Lower lobe of right lung (tissue), 2 donors: Measurements from ENCODE around the gene ENPP3. TPM values are rescaled to one million over a fixed set of nuclear protein-coding genes. Genes with fewer than 3 reads are reported as not detected.

Experiments used
- ATAC-seq, 2 donors: fragments of 200-7000 bp; cut with Tn5 transposase; one replicate each; pipeline ENCODE4 v1.9.1; 2020 to 2022; ENCODE audit warnings: mild to moderate bottlenecking in 2 of 2, moderate library complexity in 2 of 2
- DNase-seq: peaks from one replicate; pipeline ENCODE4 v3.0.0-alpha.2; 2020
- H3K27ac ChIP-seq: fragments of 200-600 bp; one replicate; pipeline ENCODE4 v1.8.0; 2022
- H3K27me3 ChIP-seq: fragments of 200-600 bp; one replicate; pipeline ENCODE4 v1.8.0; 2022; ENCODE audit warnings: low read depth
- H3K36me3 ChIP-seq: fragments of 200-600 bp; one replicate; pipeline ENCODE4 v1.8.0; 2022; ENCODE audit warnings: mild to moderate bottlenecking
- H3K4me1 ChIP-seq: fragments of 200-600 bp; one replicate; pipeline ENCODE4 v1.8.0; 2022
- H3K4me3 ChIP-seq: fragments of 200-600 bp; one replicate; pipeline ENCODE4 v1.8.0; 2022; ENCODE audit warnings: mild to moderate bottlenecking
- H3K9me3 ChIP-seq: fragments of 200-600 bp; one replicate; pipeline ENCODE4 v1.8.0; 2022
- intact Hi-C: fragments of 100-400 bp; cut with DNase I; formaldehyde crosslinking; loops from one replicate; pipeline ENCODE4 v1.11.0; 2022
- long read RNA-seq: library from polyadenylated mRNA; unstranded; transcript quantifications from one replicate; pipeline ENCODE4 v2.0.0, GENCODE V29; 2021
- total RNA-seq: library from RNA; stranded (reverse); fragmentation: NEBNext Ultra II Directional; extraction: Animal tissue kit (Norgen Biotek cat#: 25700); gene quantifications from one replicate; pipeline ENCODE4 v1.2.1, GENCODE V29; 2021
- TF ChIP-seq, protein P1 (sequence below): fragments of 200-600 bp; IDR thresholded peaks from one replicate; pipeline ENCODE4 v1.8.0; 2022; ENCODE audit warnings: antibody characterized with exemption, mild to moderate bottlenecking
- donor health status: DM: no; HTN: yes; CAD: no; lungs with severe emphysema.

The ENPP3 gene
- 1.7 TPM for total RNA-seq
- long read RNA-seq, partial matches to known transcripts = 0 of 1 reads
- long read RNA-seq, other reads (novel, unspliced or antisense) = 1 of 1 reads

DNA sequence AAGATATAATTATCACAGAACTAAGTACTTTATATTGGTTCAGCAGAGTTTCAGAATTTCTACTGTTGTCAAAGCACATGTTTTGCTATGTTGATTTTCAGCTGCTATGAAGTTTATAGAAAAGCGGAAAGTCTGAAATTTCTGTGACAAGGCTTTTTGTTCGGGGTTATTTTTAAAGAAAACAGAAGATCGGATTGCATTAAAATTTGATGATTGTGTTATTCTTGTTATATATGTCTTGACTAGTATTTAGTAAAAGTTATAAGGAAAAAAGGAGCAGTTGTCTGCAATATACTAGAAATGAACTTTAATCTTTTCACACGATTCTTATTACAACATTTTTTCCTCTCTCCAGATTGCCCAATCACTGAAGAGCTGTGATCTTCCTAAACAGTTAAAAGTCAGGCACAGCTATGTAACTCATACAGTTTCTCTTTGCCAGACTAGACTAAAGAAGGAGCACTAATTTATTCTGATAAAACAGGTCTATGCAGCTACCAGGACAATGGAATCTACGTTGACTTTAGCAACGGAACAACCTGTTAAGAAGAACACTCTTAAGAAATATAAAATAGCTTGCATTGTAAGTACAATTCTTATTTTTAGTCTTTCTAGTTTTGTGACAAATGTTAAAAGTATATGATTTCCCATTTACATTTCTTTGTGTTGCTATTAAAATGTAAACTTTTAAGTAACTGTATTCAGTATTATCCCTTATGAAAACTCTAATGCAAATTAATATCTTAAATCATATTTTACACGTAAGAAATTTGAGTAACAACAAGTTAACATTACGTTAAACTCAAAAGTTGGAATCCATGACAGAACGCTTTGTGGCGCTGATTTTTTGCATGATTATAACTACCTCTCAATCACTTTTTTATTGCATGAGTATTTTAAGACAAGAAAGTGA, at the start of gene ENPP3:
ENPP3 (plus strand) TSS at position 423 of the 913 bp plus-strand sequence; CDS start at position 506, 83 bp downstream.
- Histone ChIP-seq H3K27ac (no peak within 1 kb of the TSS), H3K4me3 (no peak within 1 kb of the TSS), H3K36me3 (no peaks in the 10 kb centered on the region), H3K9me3 (no peaks in the 10 kb centered on the region), H3K27me3 (no peaks in the 10 kb centered on the region), H3K4me1 (no peaks in the 10 kb centered on the region)
- ATAC-seq = no peak
- intact Hi-C loops = no loop called here
- TF ChIP-seq, protein P1, sequence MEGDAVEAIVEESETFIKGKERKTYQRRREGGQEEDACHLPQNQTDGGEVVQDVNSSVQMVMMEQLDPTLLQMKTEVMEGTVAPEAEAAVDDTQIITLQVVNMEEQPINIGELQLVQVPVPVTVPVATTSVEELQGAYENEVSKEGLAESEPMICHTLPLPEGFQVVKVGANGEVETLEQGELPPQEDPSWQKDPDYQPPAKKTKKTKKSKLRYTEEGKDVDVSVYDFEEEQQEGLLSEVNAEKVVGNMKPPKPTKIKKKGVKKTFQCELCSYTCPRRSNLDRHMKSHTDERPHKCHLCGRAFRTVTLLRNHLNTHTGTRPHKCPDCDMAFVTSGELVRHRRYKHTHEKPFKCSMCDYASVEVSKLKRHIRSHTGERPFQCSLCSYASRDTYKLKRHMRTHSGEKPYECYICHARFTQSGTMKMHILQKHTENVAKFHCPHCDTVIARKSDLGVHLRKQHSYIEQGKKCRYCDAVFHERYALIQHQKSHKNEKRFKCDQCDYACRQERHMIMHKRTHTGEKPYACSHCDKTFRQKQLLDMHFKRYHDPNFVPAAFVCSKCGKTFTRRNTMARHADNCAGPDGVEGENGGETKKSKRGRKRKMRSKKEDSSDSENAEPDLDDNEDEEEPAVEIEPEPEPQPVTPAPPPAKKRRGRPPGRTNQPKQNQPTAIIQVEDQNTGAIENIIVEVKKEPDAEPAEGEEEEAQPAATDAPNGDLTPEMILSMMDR = no peak
- no peak for DNase-seq

DNA sequence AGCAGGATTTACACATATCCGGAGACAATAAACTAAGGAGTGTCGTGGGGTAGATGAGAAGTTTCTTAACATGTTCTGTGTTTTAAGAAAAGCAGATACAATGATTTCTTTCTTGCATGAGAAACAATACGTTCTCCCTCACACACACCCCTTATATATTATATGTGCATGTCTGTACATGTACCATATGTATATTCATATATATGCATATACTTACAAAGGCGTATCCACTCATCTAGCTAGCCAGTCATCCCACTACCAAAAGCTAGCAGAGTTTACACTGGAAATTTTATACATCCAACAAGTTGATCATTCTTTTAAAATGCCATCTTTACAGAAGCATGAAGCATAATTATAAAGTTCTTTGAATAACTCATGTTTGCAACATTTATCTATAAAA, 49.2 kb upstream of the ENPP3 start:
- H3K9me3 ChIP-seq = no peaks in the 10 kb centered on the region
- H3K27me3 ChIP-seq = no peaks in the 10 kb centered on the region
- TF ChIP-seq, protein P1 = no peak
- H3K4me3 ChIP-seq = no peak overlapping the region
- ATAC-seq (no peak), DNase-seq (no peak)
- intact Hi-C loops = no loop called here
- H3K27ac ChIP-seq = no peak overlapping the region
- H3K36me3 ChIP-seq = peaks cover 94% of the 10 kb centered on the region
- no peaks in the 10 kb centered on the region for H3K4me1 ChIP-seq

DNA sequence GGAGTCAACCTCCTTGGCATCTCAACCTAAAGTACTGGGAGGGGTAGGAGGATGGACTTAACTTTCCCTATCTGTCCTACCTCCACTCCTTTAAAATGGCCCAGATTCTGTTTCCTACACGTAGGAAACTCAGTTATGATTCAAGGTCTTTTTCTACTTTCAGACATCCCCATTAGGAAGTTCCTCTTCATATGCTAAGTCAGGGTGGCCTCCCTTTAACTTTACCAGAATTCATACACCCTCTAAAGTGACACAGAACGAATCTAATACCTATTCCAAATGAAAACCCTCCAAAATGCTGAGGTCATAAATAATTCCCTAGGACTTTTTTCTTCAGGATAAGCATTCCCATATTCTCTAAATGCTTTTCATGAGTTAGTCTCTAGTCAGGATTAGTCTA, 48.5 kb upstream of the ENPP3 start:
- intact Hi-C loops = no loop called here
- no peaks in the 10 kb centered on the region for H3K9me3 ChIP-seq
- H3K4me1 ChIP-seq = no peaks in the 10 kb centered on the region
- no peak overlapping the region for H3K4me3 ChIP-seq
- H3K27me3 ChIP-seq = no peaks in the 10 kb centered on the region
- ATAC-seq (no peak), DNase-seq (no peak)
- no peak overlapping the region for H3K27ac ChIP-seq
- TF ChIP-seq, protein P1 = no peak
- peaks cover 94% of the 10 kb centered on the region for H3K36me3 ChIP-seq

DNA sequence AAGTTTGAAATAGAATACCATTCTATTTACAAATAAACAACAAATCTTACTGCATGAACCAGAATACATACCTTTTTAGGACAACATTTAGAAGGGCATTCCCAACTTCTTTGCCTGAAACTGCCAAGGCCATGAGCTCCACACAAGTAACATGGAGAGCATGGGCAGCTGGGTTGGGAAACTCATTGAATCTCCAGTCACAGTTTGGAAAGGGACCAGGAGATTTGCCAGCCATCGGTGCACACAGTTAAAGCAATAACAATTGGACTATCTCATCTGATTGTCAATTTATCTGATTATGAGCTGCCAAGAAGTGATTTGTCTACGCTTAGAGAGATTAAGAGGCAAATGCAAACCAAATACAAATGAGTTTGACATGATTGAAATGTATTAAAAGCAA, 44.2 kb upstream of the ENPP3 start:
- no peak for ATAC-seq
- H3K36me3 ChIP-seq = peaks cover 100% of the 10 kb centered on the region

DNA sequence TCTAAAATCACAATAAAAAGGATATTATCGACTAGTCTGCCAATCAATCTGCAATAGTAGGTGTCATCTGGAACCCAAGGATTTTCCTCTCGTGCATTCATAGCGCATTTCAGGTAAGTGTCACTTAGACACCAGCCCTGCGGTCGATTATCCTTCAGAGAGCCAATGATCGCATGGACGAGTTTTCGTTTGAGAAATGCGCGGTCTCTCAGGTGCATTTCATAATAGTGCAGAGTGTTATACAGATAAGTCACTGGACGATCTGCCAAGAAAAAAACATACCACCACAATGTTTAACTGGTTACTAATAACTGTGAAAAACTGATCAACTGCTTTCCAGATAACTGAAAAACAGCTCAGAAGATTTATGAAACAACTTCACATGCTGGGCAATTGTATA, 43.0 kb upstream of the ENPP3 start:
- TF ChIP-seq, protein P1 = no peak
- Histone ChIP-seq H3K9me3 (no peaks in the 10 kb centered on the region), H3K27me3 (no peaks in the 10 kb centered on the region), H3K36me3 (peaks cover 100% of the 10 kb centered on the region), H3K27ac (no peak overlapping the region), H3K4me3 (no peak overlapping the region), H3K4me1 (no peaks in the 10 kb centered on the region)
- ATAC-seq = no peak
- intact Hi-C loops = no loop called here
- DNase-seq = no peak

More for the DNA sequence above, 44.2 kb upstream of the ENPP3 start:
- Histone ChIP-seq H3K27me3 (no peaks in the 10 kb centered on the region), H3K9me3 (no peaks in the 10 kb centered on the region), H3K4me3 (no peak overlapping the region), H3K27ac (no peak overlapping the region), H3K4me1 (no peaks in the 10 kb centered on the region)
- intact Hi-C loops = no loop called here
- no peak for DNase-seq
- TF ChIP-seq, protein P1 = no peak
